WTC11 (cell line): Measurements from ENCODE around the gene PRKCB. TPM values are rescaled to one million over a fixed set of nuclear protein-coding genes. Genes with fewer than 3 reads are reported as not detected.

ENCODE experiments used
- ATAC-seq: fragments of 200-7000 bp; cut with Tn5 transposase; 2 replicates; pipeline ENCODE4 v1.10.0; 2021; ENCODE audit warnings: mild to moderate bottlenecking, moderate library complexity
- CTCF ChIA-PET: fragments of 300-600 bp; sonication (Branson Sonifier 250); formaldehyde crosslinking; loops from one replicate; lab custom pipeline; 2021; ENCODE audit warnings: antibody characterized with exemption; lab: Charles Lee
- POLR2A ChIA-PET: fragments of 350-600 bp; sonication (Branson Sonifier 250); formaldehyde crosslinking; loops from one replicate; lab custom pipeline; 2021; ENCODE audit warnings: antibody characterized with exemption; lab: Charles Lee
- DNase-seq: peaks from one replicate; pipeline ENCODE4 v3.0.0; 2021; ENCODE audit warnings: low spot score
- H3K27ac Mint-ChIP-seq: 2 replicates; pipeline ENCODE4 v1.8.0; 2021; ENCODE audit warnings: mixed read lengths
- H3K27me3 Mint-ChIP-seq: 2 replicates; pipeline ENCODE4 v1.8.0; 2021; ENCODE audit warnings: low read depth, mild to moderate bottlenecking, moderate library complexity, mixed read lengths
- H3K36me3 Mint-ChIP-seq: 2 replicates; pipeline ENCODE4 v1.8.0; 2021; ENCODE audit warnings: mixed read lengths
- H3K4me1 Mint-ChIP-seq: 2 replicates; pipeline ENCODE4 v1.8.0; 2022; ENCODE audit warnings: mixed read lengths
- H3K4me3 Mint-ChIP-seq: 2 replicates; pipeline ENCODE4 v1.8.0; 2021; ENCODE audit warnings: mild to moderate bottlenecking, moderate library complexity, mixed read lengths
- H3K9me3 Mint-ChIP-seq: 2 replicates; pipeline ENCODE4 v1.8.0; 2021; ENCODE audit warnings: mixed read lengths
- AFF4 ChIP-seq: sonication (generic); formaldehyde crosslinking; IDR thresholded peaks from 2 replicates; pipeline ENCODE4 v1.8.1; 2023; ENCODE audit warnings: mild to moderate bottlenecking, missing genetic modification reagents, borderline replicate concordance
- AR ChIP-seq: fragments of 250-450 bp; sonication (Bioruptor Pico); IDR thresholded peaks from 2 replicates; pipeline ENCODE4 v1.9.0; 2021; ENCODE audit warnings: mild to moderate bottlenecking
- ATF1 ChIP-seq: sonication (generic); formaldehyde crosslinking; IDR thresholded peaks from 2 replicates; pipeline ENCODE4 v1.8.1; 2023; ENCODE audit warnings: mild to moderate bottlenecking, moderate library complexity, missing genetic modification reagents
- CBFB ChIP-seq: sonication (generic); formaldehyde crosslinking; IDR thresholded peaks from 2 replicates; pipeline ENCODE4 v1.8.1; 2022; ENCODE audit warnings: mild to moderate bottlenecking, low read depth, missing genetic modification reagents
- CREB1 ChIP-seq: sonication (generic); formaldehyde crosslinking; IDR thresholded peaks from 2 replicates; pipeline ENCODE4 v1.8.0; 2023; ENCODE audit warnings: mild to moderate bottlenecking, missing genetic modification reagents
- ETV6 ChIP-seq: sonication (generic); formaldehyde crosslinking; IDR thresholded peaks from 2 replicates; pipeline ENCODE4 v1.8.1; 2022; ENCODE audit warnings: mild to moderate bottlenecking, missing genetic modification reagents
- FOXK1 ChIP-seq: sonication (generic); formaldehyde crosslinking; IDR thresholded peaks from 2 replicates; pipeline ENCODE4 v1.8.0; 2022; ENCODE audit warnings: mild to moderate bottlenecking, moderate library complexity, missing genetic modification reagents
- PREB ChIP-seq: sonication (generic); formaldehyde crosslinking; IDR thresholded peaks from 2 replicates; pipeline ENCODE4 v1.8.1; 2022; ENCODE audit warnings: mild to moderate bottlenecking, missing genetic modification reagents, moderate library complexity, borderline replicate concordance
- RORB ChIP-seq: fragments of 250-450 bp; sonication (Bioruptor Pico); IDR thresholded peaks from 2 replicates; pipeline ENCODE4 v1.9.0; 2021; ENCODE audit warnings: mild to moderate bottlenecking
- SP1 ChIP-seq: sonication (generic); formaldehyde crosslinking; conservative IDR thresholded peaks from 2 replicates; pipeline ENCODE4 v1.8.1; 2022; ENCODE audit warnings: missing genetic modification reagents
- ZNF121 ChIP-seq: sonication (generic); formaldehyde crosslinking; IDR thresholded peaks from 2 replicates; pipeline ENCODE4 v1.8.0; 2023; ENCODE audit warnings: missing genetic modification reagents
- ZNF423 ChIP-seq: fragments of 250-450 bp; sonication (Bioruptor Pico); IDR thresholded peaks from 2 replicates; pipeline ENCODE4 v2.1.2; 2022; ENCODE audit warnings: mild to moderate bottlenecking, moderate library complexity
- total RNA-seq: library from RNA; stranded (reverse); gene quantifications from 3 replicates; pipeline ENCODE4 v1.2.3, GENCODE V29; 2021
- TF ChIP-seq, protein P1 (sequence below): sonication (generic); formaldehyde crosslinking; IDR thresholded peaks from 2 replicates; pipeline ENCODE4 v1.8.0; 2023; ENCODE audit warnings: missing genetic modification reagents, mild to moderate bottlenecking, borderline replicate concordance
- TF ChIP-seq, protein P2 (sequence below): sonication (generic); formaldehyde crosslinking; IDR thresholded peaks from 2 replicates; pipeline ENCODE4 v1.8.1; 2023; ENCODE audit warnings: mild to moderate bottlenecking, moderate library complexity, missing genetic modification reagents
- TF ChIP-seq, protein P3 (sequence below): sonication (generic); formaldehyde crosslinking; IDR thresholded peaks from 2 replicates; pipeline ENCODE4 v1.8.1; 2023; ENCODE audit warnings: mild to moderate bottlenecking, missing genetic modification reagents, moderate library complexity

Gene PRKCB
- total RNA-seq, 1 experiment from 2014 or later, result 6.9 TPM

DNA sequence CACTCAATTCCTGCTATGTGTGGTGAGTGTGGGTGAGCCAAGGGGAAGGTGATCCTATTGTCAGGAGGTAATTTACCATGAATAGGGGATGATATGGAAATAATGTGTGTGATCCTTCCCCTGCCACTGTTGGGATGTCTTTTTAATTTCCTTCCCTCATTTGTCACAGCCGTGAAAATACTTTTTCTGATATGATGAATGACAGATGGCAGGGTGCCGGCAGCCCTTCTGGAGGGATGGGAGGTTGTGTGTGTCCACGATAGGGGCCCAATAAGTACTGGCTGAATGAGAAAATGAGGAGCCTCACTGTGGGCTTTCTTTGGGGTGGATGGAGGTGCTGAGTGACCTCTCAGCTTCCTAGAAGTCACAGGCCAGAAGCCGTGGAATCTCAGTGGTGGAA is 109.5 kb downstream of the PRKCB start:
- peaks cover 5% of the 10 kb centered on the region for H3K4me1 Mint-ChIP-seq
- H3K4me3 Mint-ChIP-seq, result no peak overlapping the region
- H3K36me3 Mint-ChIP-seq, result no peaks in the 10 kb centered on the region

More for the DNA sequence above, 109.5 kb downstream of the PRKCB start:
- Mint-ChIP-seq H3K9me3 (no peaks in the 10 kb centered on the region), H3K27ac (no peak overlapping the region), H3K27me3 (no peaks in the 10 kb centered on the region; the same call in 1 of the 2 replicates)
- DNase-seq (no peak), ATAC-seq (no peak)
- CTCF ChIA-PET, result no interaction called here
- no peak for TF ChIP-seq AFF4
- TF ChIP-seq AR (CRISPR knock-in tag), result no peak
- TF ChIP-seq SP1 (CRISPR knock-in tag), result no peak
- TF ChIP-seq, protein P1, sequence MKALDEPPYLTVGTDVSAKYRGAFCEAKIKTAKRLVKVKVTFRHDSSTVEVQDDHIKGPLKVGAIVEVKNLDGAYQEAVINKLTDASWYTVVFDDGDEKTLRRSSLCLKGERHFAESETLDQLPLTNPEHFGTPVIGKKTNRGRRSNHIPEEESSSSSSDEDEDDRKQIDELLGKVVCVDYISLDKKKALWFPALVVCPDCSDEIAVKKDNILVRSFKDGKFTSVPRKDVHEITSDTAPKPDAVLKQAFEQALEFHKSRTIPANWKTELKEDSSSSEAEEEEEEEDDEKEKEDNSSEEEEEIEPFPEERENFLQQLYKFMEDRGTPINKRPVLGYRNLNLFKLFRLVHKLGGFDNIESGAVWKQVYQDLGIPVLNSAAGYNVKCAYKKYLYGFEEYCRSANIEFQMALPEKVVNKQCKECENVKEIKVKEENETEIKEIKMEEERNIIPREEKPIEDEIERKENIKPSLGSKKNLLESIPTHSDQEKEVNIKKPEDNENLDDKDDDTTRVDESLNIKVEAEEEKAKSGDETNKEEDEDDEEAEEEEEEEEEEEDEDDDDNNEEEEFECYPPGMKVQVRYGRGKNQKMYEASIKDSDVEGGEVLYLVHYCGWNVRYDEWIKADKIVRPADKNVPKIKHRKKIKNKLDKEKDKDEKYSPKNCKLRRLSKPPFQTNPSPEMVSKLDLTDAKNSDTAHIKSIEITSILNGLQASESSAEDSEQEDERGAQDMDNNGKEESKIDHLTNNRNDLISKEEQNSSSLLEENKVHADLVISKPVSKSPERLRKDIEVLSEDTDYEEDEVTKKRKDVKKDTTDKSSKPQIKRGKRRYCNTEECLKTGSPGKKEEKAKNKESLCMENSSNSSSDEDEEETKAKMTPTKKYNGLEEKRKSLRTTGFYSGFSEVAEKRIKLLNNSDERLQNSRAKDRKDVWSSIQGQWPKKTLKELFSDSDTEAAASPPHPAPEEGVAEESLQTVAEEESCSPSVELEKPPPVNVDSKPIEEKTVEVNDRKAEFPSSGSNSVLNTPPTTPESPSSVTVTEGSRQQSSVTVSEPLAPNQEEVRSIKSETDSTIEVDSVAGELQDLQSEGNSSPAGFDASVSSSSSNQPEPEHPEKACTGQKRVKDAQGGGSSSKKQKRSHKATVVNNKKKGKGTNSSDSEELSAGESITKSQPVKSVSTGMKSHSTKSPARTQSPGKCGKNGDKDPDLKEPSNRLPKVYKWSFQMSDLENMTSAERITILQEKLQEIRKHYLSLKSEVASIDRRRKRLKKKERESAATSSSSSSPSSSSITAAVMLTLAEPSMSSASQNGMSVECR (CRISPR knock-in tag), result no peak
- no peak for TF ChIP-seq PREB (CRISPR knock-in tag)
- TF ChIP-seq FOXK1, result no peak
- no peak for TF ChIP-seq ZNF423 (CRISPR knock-in tag)
- TF ChIP-seq, protein P2, sequence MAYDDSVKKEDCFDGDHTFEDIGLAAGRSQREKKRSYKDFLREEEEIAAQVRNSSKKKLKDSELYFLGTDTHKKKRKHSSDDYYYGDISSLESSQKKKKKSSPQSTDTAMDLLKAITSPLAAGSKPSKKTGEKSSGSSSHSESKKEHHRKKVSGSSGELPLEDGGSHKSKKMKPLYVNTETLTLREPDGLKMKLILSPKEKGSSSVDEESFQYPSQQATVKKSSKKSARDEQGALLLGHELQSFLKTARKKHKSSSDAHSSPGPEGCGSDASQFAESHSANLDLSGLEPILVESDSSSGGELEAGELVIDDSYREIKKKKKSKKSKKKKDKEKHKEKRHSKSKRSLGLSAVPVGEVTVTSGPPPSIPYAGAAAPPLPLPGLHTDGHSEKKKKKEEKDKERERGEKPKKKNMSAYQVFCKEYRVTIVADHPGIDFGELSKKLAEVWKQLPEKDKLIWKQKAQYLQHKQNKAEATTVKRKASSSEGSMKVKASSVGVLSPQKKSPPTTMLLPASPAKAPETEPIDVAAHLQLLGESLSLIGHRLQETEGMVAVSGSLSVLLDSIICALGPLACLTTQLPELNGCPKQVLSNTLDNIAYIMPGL (CRISPR knock-in tag), result no peak
- TF ChIP-seq CBFB, result no peak
- no peak for TF ChIP-seq RORB
- TF ChIP-seq, protein P3, sequence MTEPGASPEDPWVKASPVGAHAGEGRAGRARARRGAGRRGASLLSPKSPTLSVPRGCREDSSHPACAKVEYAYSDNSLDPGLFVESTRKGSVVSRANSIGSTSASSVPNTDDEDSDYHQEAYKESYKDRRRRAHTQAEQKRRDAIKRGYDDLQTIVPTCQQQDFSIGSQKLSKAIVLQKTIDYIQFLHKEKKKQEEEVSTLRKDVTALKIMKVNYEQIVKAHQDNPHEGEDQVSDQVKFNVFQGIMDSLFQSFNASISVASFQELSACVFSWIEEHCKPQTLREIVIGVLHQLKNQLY (CRISPR knock-in tag), result no peak
- no peak for TF ChIP-seq ZNF121 (CRISPR knock-in tag)
- TF ChIP-seq CREB1, result no peak
- TF ChIP-seq ATF1, result no peak
- TF ChIP-seq ETV6, result no peak
- POLR2A ChIA-PET, result no interaction called here
